ENCODE measurements around the gene RPL36AL. TPM values are rescaled to one million over a fixed set of nuclear protein-coding genes. Genes with fewer than 3 reads are reported as not detected.
"Not testable (repeated sequence)": the region's sequence is repeated elsewhere in the genome, so short reads cannot be mapped to it uniquely, and the experiment has no call there.

The RPL36AL gene
- total RNA-seq, 4 donors from 2014 or later = 132 to 214 (median 159) TPM

GRCh38 chr14:49619730-49620129 is 696 bp downstream of the RPL36AL start:
- WGBS, 2 donors = 0 to 1% methylated on average over 11 of the region's 11 CpGs
- TF ChIP-seq CTCF (IDR thresholded peaks at IDR 0.05) (no peak), POLR2A (IDR thresholded peaks at IDR 0.05) (no peak)
- DNase-seq (ENCODE audit: low spot score in 2 of 2) = no peak
- H3K4me3 ChIP-seq (ENCODE audit: low read depth, poor library complexity, severe bottlenecking) = peak overlapping the region; percentile 77
- intact Hi-C loops (cut with DNase I; ENCODE audit: low total_unique reads) = no loop called here

- H3K4me3 ChIP-seq (ENCODE audit: low read depth, poor library complexity, severe bottlenecking); DNase-seq (ENCODE audit: low spot score in 2 of 2); intact Hi-C loops (cut with DNase I; ENCODE audit: low total_unique reads): not testable (repeated sequence)
- 66% methylated on average over 19 of the region's 19 CpGs for WGBS, 2 donors
These were observed 1.2 kb downstream of the RPL36AL start for GRCh38 chr14:49619273-49619672.

- WGBS, 2 donors = 88 to 89% methylated on average over 6 of the region's 6 CpGs
- intact Hi-C loops (cut with DNase I; ENCODE audit: low total_unique reads) = no loop called here
- no peak overlapping the region for H3K4me3 ChIP-seq (ENCODE audit: low read depth, poor library complexity, severe bottlenecking)
- no peak for TF ChIP-seq POLR2A (IDR thresholded peaks at IDR 0.05)
- no peak for TF ChIP-seq CTCF (IDR thresholded peaks at IDR 0.05)
- DNase-seq (ENCODE audit: low spot score in 2 of 2) = no peak
These were observed 2.4 kb downstream of the RPL36AL start for GRCh38 chr14:49617852-49618519.

GRCh38 chr14:49615776-49616175 is 4.7 kb downstream of the RPL36AL start:
- H3K4me3 ChIP-seq (ENCODE audit: low read depth, poor library complexity, severe bottlenecking) = no peak overlapping the region
- WGBS, 2 donors = 86 to 92% methylated on average over 6 of the region's 6 CpGs
- TF ChIP-seq CTCF (IDR thresholded peaks at IDR 0.05) (no peak), POLR2A (IDR thresholded peaks at IDR 0.05) (no peak)
- no peak for DNase-seq (ENCODE audit: low spot score in 2 of 2)
- intact Hi-C loops (cut with DNase I; ENCODE audit: low total_unique reads) = no loop called here

GRCh38 chr14:49614196-49614595 is 6.2 kb downstream of the RPL36AL start:
- no peak for DNase-seq (ENCODE audit: low spot score in 2 of 2)
- 87 to 89% methylated on average over 2 of the region's 2 CpGs for WGBS, 2 donors
- intact Hi-C loops (cut with DNase I; ENCODE audit: low total_unique reads) = no loop called here
- TF ChIP-seq POLR2A (IDR thresholded peaks at IDR 0.05) = no peak
- TF ChIP-seq CTCF (IDR thresholded peaks at IDR 0.05) = no peak
- no peak overlapping the region for H3K4me3 ChIP-seq (ENCODE audit: low read depth, poor library complexity, severe bottlenecking)

- H3K4me3 ChIP-seq (ENCODE audit: low read depth, poor library complexity, severe bottlenecking) = no peak overlapping the region
- TF ChIP-seq CTCF (IDR thresholded peaks at IDR 0.05) = no peak
- TF ChIP-seq POLR2A (IDR thresholded peaks at IDR 0.05) = no peak
- WGBS, 2 donors = 91 to 94% methylated on average over 8 of the region's 8 CpGs
- no peak for DNase-seq (ENCODE audit: low spot score in 2 of 2)
- intact Hi-C loops (cut with DNase I; ENCODE audit: low total_unique reads) = no loop called here
These were observed 7.8 kb downstream of the RPL36AL start for GRCh38 chr14:49612671-49613070.
